Keratinocyte (primary cell): ENCODE results near the gene DPPA3. TPM values are rescaled to one million over a fixed set of nuclear protein-coding genes. Genes with fewer than 3 reads are reported as not detected.

Experiments
- DNase-seq: peaks from one replicate; pipeline ENCODE4 v3.0.0-alpha.2; 2011; ENCODE audit warnings: low read depth, missing footprints, low spot score
- FAIRE-seq: peaks from 2 replicates; lab custom pipeline; 2011; peaks lifted over from hg19 to GRCh38; lab: Jason Lieb, UNC
- H2AFZ ChIP-seq: 2 replicates; pipeline ENCODE4 v1.6.0; 2012; ENCODE audit warnings: low read length, control low read depth, inconsistent platforms; ENCODE audit not compliant: control insufficient read depth
- H3K27ac ChIP-seq: 2 replicates; pipeline ENCODE4 v1.5.1; 2011; ENCODE audit warnings: low read length; ENCODE audit not compliant: control insufficient read depth, insufficient read depth
- H3K27me3 ChIP-seq: 3 replicates; pipeline ENCODE4 v1.6.0; 2011; ENCODE audit warnings: low read length; ENCODE audit not compliant: control insufficient read depth, insufficient read depth; ENCODE audit errors: extremely low read depth
- H3K36me3 ChIP-seq, 2 experiments: 2 replicates in 1 of 2; 3 replicates in 1 of 2; pipeline ENCODE4 v1.5.1; 2011; ENCODE audit warnings: low read length in 2 of 2, mild to moderate bottlenecking in 1 of 2; ENCODE audit not compliant: control insufficient read depth in 2 of 2, insufficient read depth in 2 of 2; ENCODE audit errors: extremely low read depth in 1 of 2
- H3K4me1 ChIP-seq: 3 replicates; pipeline ENCODE4 v1.5.1; 2011; ENCODE audit warnings: low read length; ENCODE audit not compliant: control insufficient read depth, insufficient read depth; ENCODE audit errors: extremely low read depth
- H3K4me2 ChIP-seq: 3 replicates; pipeline ENCODE4 v1.6.0; 2011; ENCODE audit warnings: low read depth, low read length; ENCODE audit not compliant: control insufficient read depth, insufficient read depth; ENCODE audit errors: extremely low read depth
- H3K4me3 ChIP-seq, 3 experiments: fragments of 200-600 bp in 1 of 3; sonication (generic) in 1 of 3; 2 replicates in 2 of 3; 3 replicates in 1 of 3; pipeline ENCODE4 v1.5.1; 2011 to 2016; ENCODE audit warnings: low read length in 3 of 3, mild to moderate bottlenecking in 3 of 3, control low read depth in 2 of 3, inconsistent platforms in 1 of 3, low read depth in 1 of 3, mixed read lengths in 1 of 3, mixed run types in 1 of 3, moderate library complexity in 1 of 3; ENCODE audit not compliant: control insufficient read depth in 2 of 3, insufficient read depth in 2 of 3; ENCODE audit errors: extremely low read depth in 1 of 3
- H3K79me2 ChIP-seq: 2 replicates; pipeline ENCODE4 v1.6.0; 2012; ENCODE audit warnings: low read length; ENCODE audit not compliant: control insufficient read depth, insufficient read depth
- H3K9ac ChIP-seq: 3 replicates; pipeline ENCODE4 v1.6.0; 2011; ENCODE audit warnings: low read length; ENCODE audit not compliant: control insufficient read depth, insufficient read depth; ENCODE audit errors: extremely low read depth
- H3K9me1 ChIP-seq: 3 replicates; pipeline ENCODE4 v1.6.0; 2011; ENCODE audit warnings: low read length; ENCODE audit not compliant: control insufficient read depth, insufficient read depth; ENCODE audit errors: extremely low read depth
- H3K9me3 ChIP-seq: 2 replicates; pipeline ENCODE4 v1.5.1; 2012; ENCODE audit warnings: low read depth, low read length; ENCODE audit not compliant: control insufficient read depth
- H4K20me1 ChIP-seq: 3 replicates; pipeline ENCODE4 v1.6.0; 2011; ENCODE audit warnings: low read length; ENCODE audit not compliant: control insufficient read depth, insufficient read depth; ENCODE audit errors: extremely low read depth
- EZH2 ChIP-seq: IDR thresholded peaks from one replicate; pipeline ENCODE4 v1.6.1; 2012; ENCODE audit warnings: inconsistent platforms, mild to moderate bottlenecking, low read length, moderate library complexity
- dilution Hi-C: fragments of 300-500 bp; cut with MboI; formaldehyde crosslinking; loops from one replicate; pipeline ENCODE4 v1.7.0; 2020; ENCODE audit warnings: low sequenced_read_pairs; ENCODE audit not compliant: extremely low pct_ligation_motif_present
- polyA plus RNA-seq, 5 experiments: library from polyadenylated mRNA; depleted of rRNA in 3 of 5; stranded (reverse) in 3 of 5; stranded (forward) in 1 of 5; unstranded in 1 of 5; fragments of >200 nt; gene quantifications; 1 replicate in 1 of 5; 2 replicates in 3 of 5; 3 replicates in 1 of 5; pipeline versions ENCODE4 v1.2.1 to v1.2.3, GENCODE V29; 2011 to 2012; ENCODE audit warnings: missing spikeins in 2 of 5, low read depth in 1 of 5, low replicate concordance in 1 of 5
- TF ChIP-seq, protein P1 (sequence below), 3 experiments: IDR thresholded peaks in 1 of 3; conservative IDR thresholded peaks in 1 of 3; optimal IDR thresholded peaks in 1 of 3; 2 replicates in 2 of 3; 3 replicates in 1 of 3; pipeline versions ENCODE3 to v1.5.1; 2011; ENCODE audit warnings: low read length in 3 of 3, mild to moderate bottlenecking in 3 of 3, moderate library complexity in 2 of 3, control low read depth in 1 of 3, inconsistent platforms in 1 of 3; ENCODE audit not compliant: insufficient read depth in 2 of 3; ENCODE audit errors: extremely low read depth in 1 of 3

The DPPA3 gene
- polyA plus RNA-seq, 1 donor (not counting 4 experiments of a cell fraction or from before 2014, with no cell fraction given) = not detected

- no peak for DNase-seq
Observed at GRCh38 chr12:7756993-7757392, 45.8 kb downstream of the DPPA3 start.

GRCh38 chr12:7758766-7759140 lies 47.5 kb downstream of the DPPA3 start:
- FAIRE-seq (no peak), DNase-seq (no peak)
- no peaks in the 10 kb centered on the region for H3K9me1 ChIP-seq
- dilution Hi-C loops = no loop called here
- no peaks in the 10 kb centered on the region for H3K9me3 ChIP-seq
- H4K20me1 ChIP-seq = no peaks in the 10 kb centered on the region
- H2AFZ ChIP-seq = no peak overlapping the region
- TF ChIP-seq, protein P1, sequence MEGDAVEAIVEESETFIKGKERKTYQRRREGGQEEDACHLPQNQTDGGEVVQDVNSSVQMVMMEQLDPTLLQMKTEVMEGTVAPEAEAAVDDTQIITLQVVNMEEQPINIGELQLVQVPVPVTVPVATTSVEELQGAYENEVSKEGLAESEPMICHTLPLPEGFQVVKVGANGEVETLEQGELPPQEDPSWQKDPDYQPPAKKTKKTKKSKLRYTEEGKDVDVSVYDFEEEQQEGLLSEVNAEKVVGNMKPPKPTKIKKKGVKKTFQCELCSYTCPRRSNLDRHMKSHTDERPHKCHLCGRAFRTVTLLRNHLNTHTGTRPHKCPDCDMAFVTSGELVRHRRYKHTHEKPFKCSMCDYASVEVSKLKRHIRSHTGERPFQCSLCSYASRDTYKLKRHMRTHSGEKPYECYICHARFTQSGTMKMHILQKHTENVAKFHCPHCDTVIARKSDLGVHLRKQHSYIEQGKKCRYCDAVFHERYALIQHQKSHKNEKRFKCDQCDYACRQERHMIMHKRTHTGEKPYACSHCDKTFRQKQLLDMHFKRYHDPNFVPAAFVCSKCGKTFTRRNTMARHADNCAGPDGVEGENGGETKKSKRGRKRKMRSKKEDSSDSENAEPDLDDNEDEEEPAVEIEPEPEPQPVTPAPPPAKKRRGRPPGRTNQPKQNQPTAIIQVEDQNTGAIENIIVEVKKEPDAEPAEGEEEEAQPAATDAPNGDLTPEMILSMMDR (optimal IDR thresholded peaks at IDR 0.05 in 1 of 3, IDR thresholded peaks at IDR 0.05 in 1 of 3, conservative IDR thresholded peaks at IDR 0.05 in 1 of 3; ENCODE audit: extremely low read depth in 1 of 3, insufficient read depth in 2 of 3, low read length in 3 of 3) = no peak
- TF ChIP-seq EZH2 = no peak
- H3K79me2 ChIP-seq = no peaks in the 10 kb centered on the region
- H3K4me3 ChIP-seq = no peak overlapping the region
- no peak overlapping the region for H3K9ac ChIP-seq
- no peak overlapping the region for H3K4me2 ChIP-seq
- no peaks in the 10 kb centered on the region for H3K36me3 ChIP-seq
- H3K27ac ChIP-seq = no peak overlapping the region
- no peaks in the 10 kb centered on the region for H3K4me1 ChIP-seq
- no peaks in the 10 kb centered on the region for H3K27me3 ChIP-seq

More at GRCh38 chr12:7756993-7757392, 45.8 kb downstream of the DPPA3 start:
- dilution Hi-C loops = no loop called here
- H3K9me3 ChIP-seq = no peaks in the 10 kb centered on the region
- H2AFZ ChIP-seq = no peak overlapping the region
- no peaks in the 10 kb centered on the region for H3K36me3 ChIP-seq
- no peak overlapping the region for H3K4me3 ChIP-seq
- no peak overlapping the region for H3K27ac ChIP-seq
- no peak overlapping the region for H3K9ac ChIP-seq
- H3K9me1 ChIP-seq = no peaks in the 10 kb centered on the region
- H3K4me2 ChIP-seq = no peak overlapping the region
- no peak for FAIRE-seq
- no peaks in the 10 kb centered on the region for H3K4me1 ChIP-seq
- TF ChIP-seq, protein P1 (optimal IDR thresholded peaks at IDR 0.05 in 1 of 3, IDR thresholded peaks at IDR 0.05 in 1 of 3, conservative IDR thresholded peaks at IDR 0.05 in 1 of 3; ENCODE audit: extremely low read depth in 1 of 3, insufficient read depth in 2 of 3, low read length in 3 of 3) = no peak
- TF ChIP-seq EZH2 = no peak
- no peaks in the 10 kb centered on the region for H3K79me2 ChIP-seq
- H4K20me1 ChIP-seq = no peaks in the 10 kb centered on the region
- H3K27me3 ChIP-seq = no peaks in the 10 kb centered on the region

Other genes with a start within 250 kb of the DPPA3 start
- gene CD163, start 207.7 kb upstream of the DPPA3 start, polyA plus RNA-seq = 0.08 to 0.43 TPM (median 0.14 TPM) in 3 replicates
- not detected in 3 replicates for gene APOBEC1, start 45.5 kb upstream of the DPPA3 start, polyA plus RNA-seq
- not detected in 3 replicates for gene GDF3, start 15.7 kb upstream of the DPPA3 start, polyA plus RNA-seq
- gene CLEC4C, start 35.9 kb downstream of the DPPA3 start, polyA plus RNA-seq = not detected in 3 replicates
- gene NANOGNB, start 53.8 kb downstream of the DPPA3 start, polyA plus RNA-seq = not detected in 3 replicates
- gene NANOG, start 78.0 kb downstream of the DPPA3 start, polyA plus RNA-seq = 0.01 TPM in 2 of 3 replicates, not detected in the other
- 0.11 to 2.2 TPM (median 0.51 TPM) in 3 replicates for gene SLC2A14, start 161.5 kb downstream of the DPPA3 start, polyA plus RNA-seq
- gene SLC2A3, start 224.8 kb downstream of the DPPA3 start, polyA plus RNA-seq = 16.2 to 40.5 TPM (median 28.3 TPM) in 3 replicates